GM23248 (cell line): ENCODE measurements around the gene DRG1.

Experiments
- EZH2 ChIP-seq: fragments of 200-600 bp; sonication (generic); IDR thresholded peaks from 2 replicates; pipeline ENCODE4 v1.6.1; 2018; ENCODE audit warnings: antibody characterized with exemption, mild to moderate bottlenecking; ENCODE audit not compliant: insufficient read depth, poor library complexity, severe bottlenecking
- EZH2phosphoT487 ChIP-seq: fragments of 200-600 bp; sonication (generic); IDR thresholded peaks from 2 replicates; pipeline ENCODE4 v1.6.1; 2018; ENCODE audit warnings: antibody characterized with exemption, moderate library complexity, mild to moderate bottlenecking, low read depth; ENCODE audit not compliant: insufficient read depth

DNA sequence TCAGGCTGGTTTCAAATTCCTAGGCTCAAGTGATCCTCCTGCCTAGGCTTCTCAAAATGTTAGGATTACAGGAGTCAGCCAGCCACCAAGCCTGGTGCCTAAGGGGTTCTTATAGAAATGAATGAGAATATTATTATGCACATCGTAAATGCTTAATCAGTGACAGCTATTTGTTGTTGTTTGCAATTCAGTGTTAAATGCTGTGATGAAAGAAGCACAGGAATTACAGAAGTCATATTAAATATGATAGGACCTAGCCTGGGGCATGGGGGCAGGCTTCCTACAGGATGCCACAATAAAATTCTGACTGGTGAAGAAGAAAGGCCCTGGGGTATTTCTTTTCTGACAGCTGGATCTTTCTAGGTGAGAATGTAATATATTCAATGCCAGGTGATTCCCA is 39.4 kb upstream of the DRG1 start:
- no peak for TF ChIP-seq EZH2
- TF ChIP-seq EZH2phosphoT487: no peak
